H1 (cell line): ENCODE measurements around the gene GAS2L1.

Source experiments
- EZH2 ChIP-seq: fragments of 200-600 bp; sonication (generic); IDR thresholded peaks from 2 replicates; pipeline ENCODE4 v1.7.1; 2012; ENCODE audit warnings: low read depth, mild to moderate bottlenecking, moderate library complexity, low read length, inconsistent platforms; ENCODE audit not compliant: severe bottlenecking
- POLR2A ChIP-seq, 2 experiments: IDR thresholded peaks; 1 replicate in 1 of 2; 2 replicates in 1 of 2; pipeline ENCODE4 v1.6.1; 2011; ENCODE audit warnings: low read depth in 2 of 2, low read length in 2 of 2, mild to moderate bottlenecking in 2 of 2; ENCODE audit errors: control extremely low read depth in 1 of 2
- RAD21 ChIP-seq, 2 experiments: IDR thresholded peaks in 1 of 2; conservative IDR thresholded peaks in 1 of 2; 2 replicates each; pipeline ENCODE4 v1.6.1; 2011; ENCODE audit warnings: low read depth in 2 of 2, low read length in 2 of 2, improper control_type of control experiment in 1 of 2, inconsistent platforms in 1 of 2, mild to moderate bottlenecking in 1 of 2, moderate library complexity in 1 of 2
- RXRA ChIP-seq: IDR thresholded peaks from 2 replicates; pipeline ENCODE4 v1.6.1; 2011; ENCODE audit warnings: low read depth, mild to moderate bottlenecking, low read length, moderate library complexity; ENCODE audit not compliant: insufficient read depth

DNA sequence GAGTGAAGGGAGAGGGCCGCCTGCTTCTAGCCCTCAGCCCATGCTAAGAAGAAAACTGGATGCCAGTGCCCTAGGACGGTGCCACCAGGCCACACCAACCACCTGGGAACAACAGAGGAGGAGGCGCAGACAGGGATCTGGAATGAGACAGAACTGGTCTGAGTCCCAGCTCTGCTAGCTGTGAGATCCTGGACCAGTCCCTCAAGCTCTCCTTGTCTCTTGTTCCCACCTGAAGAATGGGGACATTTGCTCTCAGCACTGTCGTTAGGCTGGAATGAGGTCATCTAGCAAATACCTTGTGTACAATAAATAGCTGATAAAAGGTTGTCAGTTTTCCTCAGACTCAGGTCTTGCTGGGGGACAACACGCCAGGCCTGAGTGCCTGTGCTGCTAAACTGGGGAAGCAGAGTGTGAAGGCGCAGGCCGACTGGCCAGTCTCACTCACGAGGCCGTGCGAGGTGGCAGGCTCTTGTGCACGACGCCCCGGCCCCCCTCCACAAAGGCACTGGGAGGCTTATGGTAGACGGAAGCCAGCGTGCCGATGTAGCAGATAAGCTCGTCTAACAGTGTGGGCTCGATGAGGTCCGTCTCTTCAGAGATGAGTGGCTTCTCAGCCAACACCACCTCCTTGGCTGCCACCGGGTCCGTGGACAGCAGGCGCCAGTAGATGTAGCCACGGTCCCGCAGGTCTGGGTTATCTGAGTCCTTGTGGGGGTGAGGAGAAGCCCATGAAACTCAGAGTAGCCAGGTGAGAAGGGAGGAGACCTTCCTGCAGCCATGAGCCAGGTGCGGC lies 34.8 kb downstream of the GAS2L1 start:
- TF ChIP-seq EZH2 = no peak
- no peak for TF ChIP-seq RAD21 (IDR thresholded peaks at IDR 0.05 in 1 of 2, conservative IDR thresholded peaks at IDR 0.05 in 1 of 2; ENCODE audit: low read depth in 2 of 2, low read length in 2 of 2)
- TF ChIP-seq RXRA = no peak
- no peak for TF ChIP-seq POLR2A (IDR thresholded peaks at IDR 0.05; ENCODE audit: control extremely low read depth in 1 of 2, low read depth in 2 of 2, low read length in 2 of 2)
